ENCODE data around the gene ST6GALNAC5.
"Not testable (repeated sequence)": the region's sequence is repeated elsewhere in the genome, so short reads cannot be mapped to it uniquely, and the experiment has no call there.

Gene ST6GALNAC5

DNA sequence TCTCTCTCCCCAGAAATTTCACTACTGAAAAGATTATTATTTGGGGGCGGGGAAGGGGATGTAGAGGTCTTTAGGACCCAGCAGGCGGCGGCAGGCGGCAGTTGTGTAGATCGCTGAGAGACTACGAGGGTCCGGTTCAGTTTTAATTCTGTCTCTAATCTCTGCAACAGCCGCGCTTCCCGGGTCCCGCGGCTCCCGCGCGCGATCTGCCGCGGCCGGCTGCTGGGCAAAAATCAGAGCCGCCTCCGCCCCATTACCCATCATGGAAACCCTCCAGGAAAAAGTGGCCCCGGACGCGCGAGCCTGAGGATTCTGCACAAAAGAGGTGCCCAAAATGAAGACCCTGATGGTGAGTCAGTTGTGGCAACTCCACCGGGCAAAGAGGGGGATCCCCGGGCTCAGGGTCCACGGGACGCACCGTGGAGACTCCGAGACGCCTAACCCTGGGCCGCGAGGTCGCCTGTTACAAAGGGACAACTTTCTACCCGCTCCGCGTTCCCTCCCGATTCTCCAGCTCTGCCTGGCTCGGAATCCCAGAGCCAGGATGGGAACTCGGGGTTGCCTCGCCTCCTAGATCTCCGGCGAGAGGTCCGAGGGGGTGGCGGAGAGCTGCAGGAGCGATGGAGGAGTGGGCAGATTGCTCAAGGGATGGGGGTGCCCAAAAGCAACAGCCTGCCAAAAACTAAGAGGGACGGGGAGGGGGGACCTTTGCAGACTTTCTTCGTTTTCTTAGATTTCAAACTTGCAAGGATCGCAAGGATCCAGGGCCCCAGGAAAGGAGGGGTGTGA is at the start of gene ST6GALNAC5:
ST6GALNAC5 (plus strand) TSS at position 139 of the 789 bp plus-strand sequence.
- Histone ChIP-seq H3K9ac (ENCODE audit: low read length) (peak within 1 kb of the TSS; percentile 47), H3K27me3 (ENCODE audit: control insufficient read depth, insufficient read depth, low read length) (peaks cover 27% of the 10 kb centered on the region)

GRCh38 chr1:76820028-76820427 is 47.3 kb upstream of the ST6GALNAC5 start:
- no peak overlapping the region for H3K9ac ChIP-seq (ENCODE audit: low read length)

More for the DNA sequence above, at the start of gene ST6GALNAC5:
- Histone ChIP-seq H3K9me3 (ENCODE audit: control insufficient read depth, low read length) (no peaks in the 10 kb centered on the region), H3K4me3 (ENCODE audit: low read length) (no peak within 1 kb of the TSS), H3K36me3 (ENCODE audit: control insufficient read depth, insufficient read depth, low read length) (no peaks in the 10 kb centered on the region), H3K4me1 (ENCODE audit: control insufficient read depth, insufficient read depth, low read length) (no peaks in the 10 kb centered on the region)

DNA sequence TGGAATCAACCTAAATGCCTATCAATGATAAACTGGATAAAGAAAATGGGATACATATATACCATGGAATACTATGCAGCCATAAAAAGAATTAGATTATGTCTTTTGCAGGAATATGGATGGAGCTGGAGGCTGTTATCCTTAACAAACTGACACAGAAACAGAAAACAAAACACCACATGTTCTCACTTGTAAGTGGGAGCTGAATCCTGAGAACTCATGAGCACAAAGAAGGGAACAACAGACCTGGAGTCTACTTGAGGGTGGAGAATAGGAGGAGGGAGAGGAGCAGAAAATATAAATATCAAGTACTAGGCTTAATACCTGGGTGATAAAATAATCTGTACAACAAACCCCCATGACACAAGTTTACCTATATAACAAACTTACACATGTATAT is 44.3 kb upstream of the ST6GALNAC5 start:
- H3K27me3 ChIP-seq (ENCODE audit: control insufficient read depth, insufficient read depth, low read length); H3K9ac ChIP-seq (ENCODE audit: low read length); H3K36me3 ChIP-seq (ENCODE audit: control insufficient read depth, insufficient read depth, low read length); H3K9me3 ChIP-seq (ENCODE audit: control insufficient read depth, low read length); H3K4me3 ChIP-seq (ENCODE audit: low read length); H3K4me1 ChIP-seq (ENCODE audit: control insufficient read depth, insufficient read depth, low read length): not testable (repeated sequence)

More at GRCh38 chr1:76820028-76820427, 47.3 kb upstream of the ST6GALNAC5 start:
- Histone ChIP-seq H3K9me3 (ENCODE audit: control insufficient read depth, low read length) (no peaks in the 10 kb centered on the region), H3K36me3 (ENCODE audit: control insufficient read depth, insufficient read depth, low read length) (no peaks in the 10 kb centered on the region), H3K4me3 (ENCODE audit: low read length) (no peak overlapping the region), H3K4me1 (ENCODE audit: control insufficient read depth, insufficient read depth, low read length) (no peaks in the 10 kb centered on the region), H3K27me3 (ENCODE audit: control insufficient read depth, insufficient read depth, low read length) (no peaks in the 10 kb centered on the region)

DNA sequence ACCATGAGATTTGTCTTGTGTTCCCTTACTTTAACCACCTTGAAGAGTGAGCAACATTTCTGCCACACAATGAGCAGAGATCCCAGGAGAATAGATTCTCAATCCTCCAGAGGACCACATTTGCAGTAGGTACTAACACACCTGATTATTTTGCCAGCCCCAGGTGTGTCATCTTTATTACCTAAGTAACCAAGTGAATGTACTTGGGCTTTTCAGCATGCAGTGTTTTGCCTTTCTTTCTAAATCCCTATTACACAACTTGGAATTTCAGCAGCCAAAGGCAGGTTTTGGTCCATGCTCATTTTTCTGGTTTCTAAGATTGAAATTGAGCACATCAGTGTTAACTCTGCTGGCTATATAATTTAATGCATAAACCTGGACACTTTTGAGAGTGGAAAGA is 43.2 kb upstream of the ST6GALNAC5 start:
- no peak overlapping the region for H3K4me3 ChIP-seq (ENCODE audit: low read length)
- no peaks in the 10 kb centered on the region for H3K36me3 ChIP-seq (ENCODE audit: control insufficient read depth, insufficient read depth, low read length)
- H3K9ac ChIP-seq (ENCODE audit: low read length): no peak overlapping the region
- H3K4me1 ChIP-seq (ENCODE audit: control insufficient read depth, insufficient read depth, low read length): no peaks in the 10 kb centered on the region
- no peaks in the 10 kb centered on the region for H3K9me3 ChIP-seq (ENCODE audit: control insufficient read depth, low read length)
- no peaks in the 10 kb centered on the region for H3K27me3 ChIP-seq (ENCODE audit: control insufficient read depth, insufficient read depth, low read length)

- H3K4me1 ChIP-seq (ENCODE audit: control insufficient read depth, insufficient read depth, low read length): no peaks in the 10 kb centered on the region
- H3K4me3 ChIP-seq (ENCODE audit: low read length): no peak overlapping the region
- H3K9ac ChIP-seq (ENCODE audit: low read length): no peak overlapping the region
- no peaks in the 10 kb centered on the region for H3K36me3 ChIP-seq (ENCODE audit: control insufficient read depth, insufficient read depth, low read length)
- no peaks in the 10 kb centered on the region for H3K9me3 ChIP-seq (ENCODE audit: control insufficient read depth, low read length)
- no peaks in the 10 kb centered on the region for H3K27me3 ChIP-seq (ENCODE audit: control insufficient read depth, insufficient read depth, low read length)
Measured at GRCh38 chr1:76826072-76826845, 41.0 kb upstream of the ST6GALNAC5 start.

DNA sequence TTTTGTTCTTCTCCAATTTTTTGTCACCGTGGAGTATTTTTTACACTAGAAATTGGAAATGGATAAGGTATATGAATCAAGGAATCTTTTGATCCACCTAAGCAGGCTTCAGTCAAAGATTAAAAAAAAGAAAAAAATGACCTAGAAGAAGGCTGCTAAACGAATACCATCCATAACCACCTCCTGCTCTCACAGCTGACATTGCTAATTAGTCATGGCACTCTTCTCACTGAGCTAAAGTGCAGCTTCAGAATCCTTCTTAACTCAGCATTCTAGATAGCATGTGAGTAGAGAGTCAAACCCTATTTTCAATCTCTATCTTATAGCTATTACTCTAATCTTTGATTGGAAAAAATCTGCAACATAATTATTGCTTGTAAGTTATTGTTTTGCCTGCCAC is 40.2 kb upstream of the ST6GALNAC5 start:
- H3K36me3 ChIP-seq (ENCODE audit: control insufficient read depth, insufficient read depth, low read length): no peaks in the 10 kb centered on the region
- no peaks in the 10 kb centered on the region for H3K9me3 ChIP-seq (ENCODE audit: control insufficient read depth, low read length)
- no peaks in the 10 kb centered on the region for H3K27me3 ChIP-seq (ENCODE audit: control insufficient read depth, insufficient read depth, low read length)
- no peak overlapping the region for H3K9ac ChIP-seq (ENCODE audit: low read length)
- H3K4me1 ChIP-seq (ENCODE audit: control insufficient read depth, insufficient read depth, low read length): no peaks in the 10 kb centered on the region
- no peak overlapping the region for H3K4me3 ChIP-seq (ENCODE audit: low read length)

DNA sequence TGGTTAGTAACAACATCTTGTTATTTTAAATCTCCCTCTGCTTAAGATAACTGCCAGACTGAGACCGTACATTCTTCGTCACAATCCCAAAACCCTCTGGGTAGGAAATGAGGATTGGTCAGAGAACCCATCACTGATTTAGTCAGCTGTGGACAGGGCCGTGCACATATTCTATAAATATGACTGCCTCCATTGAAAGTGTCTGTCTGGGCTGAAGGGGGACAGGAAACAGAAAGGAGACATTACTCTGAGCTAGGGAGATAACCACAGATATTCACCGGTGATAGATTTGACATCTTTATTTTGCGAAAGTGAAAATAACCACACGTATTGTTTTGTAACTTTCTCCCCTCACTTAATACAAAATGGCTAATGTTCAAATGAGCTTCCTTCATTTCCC is 36.9 kb upstream of the ST6GALNAC5 start:
- no peak overlapping the region for H3K9ac ChIP-seq (ENCODE audit: low read length)
- no peaks in the 10 kb centered on the region for H3K4me1 ChIP-seq (ENCODE audit: control insufficient read depth, insufficient read depth, low read length)
- no peaks in the 10 kb centered on the region for H3K9me3 ChIP-seq (ENCODE audit: control insufficient read depth, low read length)
- H3K4me3 ChIP-seq (ENCODE audit: low read length): no peak overlapping the region
- no peaks in the 10 kb centered on the region for H3K27me3 ChIP-seq (ENCODE audit: control insufficient read depth, insufficient read depth, low read length)
- H3K36me3 ChIP-seq (ENCODE audit: control insufficient read depth, insufficient read depth, low read length): no peaks in the 10 kb centered on the region

- no peaks in the 10 kb centered on the region for H3K4me1 ChIP-seq (ENCODE audit: control insufficient read depth, insufficient read depth, low read length)
- H3K4me3 ChIP-seq (ENCODE audit: low read length): no peak overlapping the region
- H3K36me3 ChIP-seq (ENCODE audit: control insufficient read depth, insufficient read depth, low read length): no peaks in the 10 kb centered on the region
- no peak overlapping the region for H3K9ac ChIP-seq (ENCODE audit: low read length)
- H3K27me3 ChIP-seq (ENCODE audit: control insufficient read depth, insufficient read depth, low read length): no peaks in the 10 kb centered on the region
- H3K9me3 ChIP-seq (ENCODE audit: control insufficient read depth, low read length): no peaks in the 10 kb centered on the region
Measured at GRCh38 chr1:76832521-76832920, 34.8 kb upstream of the ST6GALNAC5 start.

- Histone ChIP-seq H3K27me3 (ENCODE audit: control insufficient read depth, insufficient read depth, low read length) (no peaks in the 10 kb centered on the region), H3K9ac (ENCODE audit: low read length) (no peak overlapping the region), H3K4me1 (ENCODE audit: control insufficient read depth, insufficient read depth, low read length) (no peaks in the 10 kb centered on the region), H3K36me3 (ENCODE audit: control insufficient read depth, insufficient read depth, low read length) (no peaks in the 10 kb centered on the region), H3K4me3 (ENCODE audit: low read length) (no peak overlapping the region), H3K9me3 (ENCODE audit: control insufficient read depth, low read length) (no peaks in the 10 kb centered on the region)
Measured at GRCh38 chr1:76833151-76833550, 34.1 kb upstream of the ST6GALNAC5 start.

DNA sequence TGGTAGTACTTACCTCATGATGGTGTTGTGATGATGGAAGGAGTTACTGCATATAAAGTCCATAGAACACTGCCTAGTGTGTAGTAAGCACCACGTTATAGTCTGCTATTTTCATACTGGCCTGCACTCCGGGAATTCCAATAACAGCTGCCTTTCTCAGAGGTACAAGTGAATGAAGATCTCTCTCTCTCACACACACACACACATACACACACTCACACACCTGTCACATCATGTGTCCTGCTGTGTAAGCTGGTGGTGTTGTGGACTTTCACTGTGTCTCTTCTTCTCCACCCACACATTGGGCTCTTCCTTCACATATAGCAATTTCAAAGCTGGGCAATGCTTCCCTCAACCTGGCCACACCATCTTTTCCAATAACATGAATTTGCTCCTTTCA is 33.4 kb upstream of the ST6GALNAC5 start:
- Histone ChIP-seq H3K36me3 (ENCODE audit: control insufficient read depth, insufficient read depth, low read length) (no peaks in the 10 kb centered on the region), H3K4me3 (ENCODE audit: low read length) (no peak overlapping the region), H3K27me3 (ENCODE audit: control insufficient read depth, insufficient read depth, low read length) (no peaks in the 10 kb centered on the region), H3K9ac (ENCODE audit: low read length) (no peak overlapping the region), H3K4me1 (ENCODE audit: control insufficient read depth, insufficient read depth, low read length) (no peaks in the 10 kb centered on the region), H3K9me3 (ENCODE audit: control insufficient read depth, low read length) (no peaks in the 10 kb centered on the region)

GRCh38 chr1:76835203-76835602 is 32.1 kb upstream of the ST6GALNAC5 start:
- Histone ChIP-seq H3K9me3 (ENCODE audit: control insufficient read depth, low read length) (no peaks in the 10 kb centered on the region), H3K4me3 (ENCODE audit: low read length) (no peak overlapping the region), H3K4me1 (ENCODE audit: control insufficient read depth, insufficient read depth, low read length) (no peaks in the 10 kb centered on the region), H3K9ac (ENCODE audit: low read length) (no peak overlapping the region), H3K36me3 (ENCODE audit: control insufficient read depth, insufficient read depth, low read length) (no peaks in the 10 kb centered on the region), H3K27me3 (ENCODE audit: control insufficient read depth, insufficient read depth, low read length) (no peaks in the 10 kb centered on the region)

- no peaks in the 10 kb centered on the region for H3K36me3 ChIP-seq (ENCODE audit: control insufficient read depth, insufficient read depth, low read length)
- no peak overlapping the region for H3K4me3 ChIP-seq (ENCODE audit: low read length)
- H3K9ac ChIP-seq (ENCODE audit: low read length): no peak overlapping the region
- no peaks in the 10 kb centered on the region for H3K9me3 ChIP-seq (ENCODE audit: control insufficient read depth, low read length)
- H3K27me3 ChIP-seq (ENCODE audit: control insufficient read depth, insufficient read depth, low read length): no peaks in the 10 kb centered on the region
- H3K4me1 ChIP-seq (ENCODE audit: control insufficient read depth, insufficient read depth, low read length): no peaks in the 10 kb centered on the region
Measured at GRCh38 chr1:76840278-76840677, 27.0 kb upstream of the ST6GALNAC5 start.
